ENCODE measurements around the gene DUOXA2.
"Not testable (repeated sequence)": the region's sequence is repeated elsewhere in the genome, so short reads cannot be mapped to it uniquely, and the experiment has no call there.

Gene DUOXA2

DNA sequence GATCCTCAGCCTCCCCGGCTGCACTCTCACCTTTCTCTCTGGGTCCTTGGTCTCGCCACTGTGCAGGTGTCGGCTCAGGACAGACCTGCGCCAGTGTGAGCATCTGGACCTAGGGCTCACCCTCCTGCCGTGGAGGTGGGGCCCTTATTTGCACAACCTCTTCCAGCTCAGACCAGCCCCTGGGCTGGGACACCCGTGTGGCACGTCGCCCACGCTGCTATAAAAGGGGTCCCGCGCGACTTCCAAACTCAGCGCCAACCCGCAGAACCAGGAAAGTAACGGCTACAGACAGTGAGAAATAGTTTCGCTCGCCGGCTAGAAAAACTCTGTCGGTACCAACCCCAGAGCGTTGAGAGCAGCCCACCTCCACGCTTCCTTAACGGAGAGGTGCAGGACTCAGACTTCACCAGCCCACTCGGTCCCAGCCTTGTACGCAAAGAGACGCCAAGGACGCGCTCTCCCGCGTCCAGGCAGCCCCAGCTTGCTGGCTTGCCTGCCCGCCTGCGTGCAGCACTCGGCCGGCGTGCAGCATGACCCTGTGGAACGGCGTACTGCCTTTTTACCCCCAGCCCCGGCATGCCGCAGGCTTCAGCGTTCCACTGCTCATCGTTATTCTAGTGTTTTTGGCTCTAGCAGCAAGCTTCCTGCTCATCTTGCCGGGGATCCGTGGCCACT lies at the start of gene DUOXA2, which contains the start of gene DUOX2:
TSS of gene DUOXA2 (plus strand) at position 251 of the 675 bp plus-strand sequence. CDS start at position 531, 280 bp downstream.
TSS of gene DUOX2 (minus strand) at position 97 of the 675 bp plus-strand sequence. CDS start 761 bp downstream, outside the sequence.
- FAIRE-seq (no peak), DNase-seq (ENCODE audit: low spot score) (no peak)

DNA sequence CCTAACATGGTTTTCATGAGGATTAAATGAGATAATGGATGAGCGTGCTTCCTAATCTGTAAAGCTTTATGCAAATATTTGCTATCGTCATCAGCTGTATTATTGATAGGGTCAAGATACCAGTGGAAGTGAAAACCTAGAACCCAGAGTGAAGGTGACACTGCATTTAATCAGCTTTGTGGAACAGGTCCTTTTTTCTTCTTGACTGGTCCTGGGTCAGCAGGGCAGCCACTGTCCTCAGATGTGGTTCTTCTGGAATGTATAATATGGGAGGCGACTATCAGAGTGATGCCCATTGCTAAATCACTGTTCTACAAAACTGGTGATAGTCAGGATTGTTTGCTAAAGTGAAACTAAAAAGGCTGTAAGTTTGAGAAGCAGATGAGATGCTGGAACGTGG lies 49.7 kb upstream of the DUOXA2 start:
- DNase-seq (ENCODE audit: low spot score): peak; percentile 64
- peak; percentile 77 for FAIRE-seq

DNA sequence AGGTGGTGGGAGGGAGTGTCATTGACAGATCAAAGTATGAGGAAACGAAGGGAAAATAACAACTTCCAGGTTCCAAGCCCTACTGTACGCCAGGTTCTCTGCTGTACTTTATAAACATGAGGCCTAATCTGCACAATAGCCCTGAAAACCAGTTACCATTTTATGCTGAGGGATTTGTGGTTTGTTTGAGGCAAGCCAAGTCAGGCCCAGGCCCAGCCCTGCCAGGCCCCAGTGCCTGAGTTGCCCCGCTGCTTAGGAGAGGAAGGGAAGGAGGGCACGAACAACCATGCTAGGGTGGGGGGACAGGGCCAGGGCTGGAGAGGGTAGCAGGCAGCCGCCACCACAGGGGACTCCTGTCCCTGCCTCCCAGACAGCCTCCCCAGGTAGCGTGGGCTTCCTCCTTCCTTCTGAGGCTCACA lies 44.2 kb upstream of the DUOXA2 start:
- FAIRE-seq; DNase-seq (ENCODE audit: low spot score): not testable (repeated sequence)

DNA sequence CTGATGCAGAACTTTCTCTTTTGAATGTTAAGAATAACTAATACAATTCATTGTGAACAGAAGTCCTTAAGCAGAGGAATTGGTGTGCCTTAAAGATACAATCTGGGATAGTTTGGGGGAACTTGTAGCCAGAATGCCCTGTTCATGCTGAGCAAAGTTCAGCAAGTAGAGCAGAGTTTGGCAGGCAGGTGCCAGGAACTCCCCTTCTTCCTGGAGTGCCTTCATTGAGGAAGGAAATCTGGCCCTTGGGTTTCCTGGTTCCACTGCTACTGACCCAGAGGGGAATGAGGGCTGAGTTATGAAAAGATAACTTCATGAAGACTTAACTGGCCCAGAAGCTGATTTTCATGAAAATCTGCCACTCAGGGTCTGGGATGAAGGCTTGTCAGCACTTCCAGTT lies 40.5 kb upstream of the DUOXA2 start:
- FAIRE-seq; DNase-seq (ENCODE audit: low spot score): not testable (repeated sequence)

DNA sequence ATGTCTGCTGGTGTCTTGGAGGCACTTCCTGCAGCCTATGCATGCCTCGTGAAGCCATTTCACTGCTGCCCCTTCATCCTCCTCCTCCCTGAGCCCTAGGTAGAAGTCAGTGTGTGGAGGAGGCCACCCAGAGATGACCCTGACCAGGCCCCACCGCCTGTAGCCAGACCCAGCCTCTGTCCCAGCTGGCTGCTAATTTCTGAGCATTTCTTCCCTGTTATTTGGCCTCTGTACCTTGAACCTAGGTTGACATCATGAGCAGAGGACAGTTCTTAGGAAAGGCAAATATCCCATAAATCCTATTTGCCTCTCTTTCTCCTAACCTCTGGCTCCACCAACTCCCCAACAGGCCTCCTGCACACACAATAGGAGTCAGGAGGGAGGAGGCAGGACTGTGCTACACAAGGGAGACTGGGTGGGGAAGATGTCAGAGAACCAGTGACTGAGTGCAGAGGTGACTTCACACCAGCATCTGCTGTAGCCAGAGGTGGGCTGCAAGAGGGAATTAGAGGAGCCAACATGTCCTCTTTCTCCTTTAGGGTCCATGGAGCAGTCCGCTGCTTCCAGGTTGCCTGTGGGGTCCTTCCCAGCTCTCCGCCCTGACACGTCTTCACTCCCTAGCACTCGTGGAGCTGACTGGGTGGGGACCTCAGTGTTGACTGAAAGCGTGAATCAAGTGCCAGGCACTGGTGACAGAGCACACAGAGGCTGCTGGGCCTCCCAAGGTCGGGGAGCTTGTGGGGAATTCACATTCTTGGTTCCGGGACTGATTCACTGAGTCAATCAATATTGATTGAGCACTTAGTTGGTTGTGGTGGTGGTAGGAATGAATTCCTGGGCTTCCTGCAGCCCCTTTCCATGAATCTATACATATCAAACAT lies 38.4 kb upstream of the DUOXA2 start:
- not testable (repeated sequence) for DNase-seq (ENCODE audit: low spot score); FAIRE-seq

DNA sequence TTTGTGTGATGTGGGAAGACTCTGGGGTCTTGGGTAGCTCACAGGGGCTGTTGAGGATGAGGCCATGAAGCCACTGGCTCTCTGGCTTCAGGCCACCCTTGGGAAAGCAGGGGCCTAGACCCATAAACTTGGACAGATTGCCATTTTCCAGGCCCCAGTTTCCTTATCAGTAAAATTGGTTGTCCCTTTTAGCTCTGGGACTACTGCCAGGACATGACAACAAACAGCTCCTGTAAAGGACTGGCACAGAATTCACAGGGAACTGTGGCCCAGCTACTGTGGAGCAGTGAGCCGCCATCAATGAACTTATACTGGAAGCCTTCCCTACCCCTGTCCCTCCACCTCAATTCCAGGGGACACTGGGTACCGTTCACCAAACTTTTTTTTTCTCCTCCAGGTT lies 36.7 kb upstream of the DUOXA2 start:
- not testable (repeated sequence) for FAIRE-seq

DNA sequence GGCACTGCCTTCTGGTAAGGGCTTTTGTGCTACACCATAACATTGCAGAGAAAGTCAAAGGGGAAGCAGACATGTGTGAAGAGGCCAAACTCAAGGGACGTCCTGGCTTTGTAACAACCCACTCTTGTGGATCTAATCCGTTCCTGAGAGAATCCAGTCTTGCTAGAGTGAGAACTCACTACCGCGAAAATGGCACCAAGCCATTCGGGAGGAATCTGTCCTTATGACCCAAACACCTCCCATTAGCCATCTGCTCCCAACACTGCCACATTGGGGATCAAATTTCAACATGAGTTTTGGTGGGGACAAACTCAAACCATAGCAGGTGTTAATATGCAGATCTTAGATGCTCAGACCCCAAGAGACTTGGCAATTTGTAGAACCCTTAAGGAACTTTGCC lies 34.9 kb upstream of the DUOXA2 start:
- FAIRE-seq; DNase-seq (ENCODE audit: low spot score): not testable (repeated sequence)

More for the DNA sequence above, 36.7 kb upstream of the DUOXA2 start:
- not testable (repeated sequence) for DNase-seq (ENCODE audit: low spot score)

DNA sequence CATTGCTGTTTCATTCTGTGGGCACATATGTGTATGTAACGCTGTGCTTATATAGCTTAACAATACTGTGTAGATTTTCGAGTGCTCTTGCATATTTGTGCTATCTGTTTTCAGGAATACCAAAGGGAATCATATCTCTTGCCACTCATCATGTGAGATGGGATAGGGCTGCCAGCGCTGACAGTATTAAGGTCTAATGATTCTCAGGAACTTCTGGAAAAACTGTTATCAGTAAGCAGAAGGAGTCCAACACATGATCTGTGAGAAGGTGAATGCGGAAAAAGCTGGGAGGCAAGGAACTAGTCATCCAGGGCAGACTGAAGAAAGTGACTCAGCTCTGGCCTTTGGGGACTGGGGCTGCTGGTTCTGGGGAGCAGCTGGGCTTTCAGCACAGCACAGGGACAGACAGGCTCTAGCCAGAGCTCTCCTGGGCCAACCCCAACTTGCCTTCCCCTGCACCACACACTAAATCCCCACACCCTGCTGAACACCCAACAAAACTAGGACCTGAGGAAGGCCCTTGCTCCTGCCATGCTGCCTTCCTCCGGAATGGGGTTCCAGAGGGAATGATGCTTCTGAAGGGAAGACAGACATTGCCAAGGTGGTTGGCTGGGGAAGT lies 34.4 kb upstream of the DUOXA2 start:
- not testable (repeated sequence) for FAIRE-seq; DNase-seq (ENCODE audit: low spot score)

DNA sequence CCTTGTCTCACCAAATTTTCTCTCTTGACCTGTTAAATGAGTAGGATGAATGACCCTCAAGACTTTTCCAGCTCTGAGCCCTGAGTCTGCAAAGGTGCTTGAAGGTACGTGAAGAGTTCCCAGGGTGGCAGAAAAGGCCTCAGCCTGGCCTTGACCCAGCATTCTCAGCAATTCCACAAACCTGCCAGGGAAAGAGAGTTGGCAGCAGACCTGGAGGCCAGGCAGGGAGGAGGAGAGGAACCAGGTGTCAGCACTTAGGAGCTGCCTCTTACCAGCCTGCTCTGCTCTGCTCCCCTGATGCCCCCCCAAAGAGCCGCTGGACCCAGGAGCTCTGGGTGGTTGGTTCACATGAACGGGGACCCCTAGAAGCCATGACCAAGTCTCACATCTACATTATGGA lies 33.5 kb upstream of the DUOXA2 start:
- not testable (repeated sequence) for DNase-seq (ENCODE audit: low spot score); FAIRE-seq

DNA sequence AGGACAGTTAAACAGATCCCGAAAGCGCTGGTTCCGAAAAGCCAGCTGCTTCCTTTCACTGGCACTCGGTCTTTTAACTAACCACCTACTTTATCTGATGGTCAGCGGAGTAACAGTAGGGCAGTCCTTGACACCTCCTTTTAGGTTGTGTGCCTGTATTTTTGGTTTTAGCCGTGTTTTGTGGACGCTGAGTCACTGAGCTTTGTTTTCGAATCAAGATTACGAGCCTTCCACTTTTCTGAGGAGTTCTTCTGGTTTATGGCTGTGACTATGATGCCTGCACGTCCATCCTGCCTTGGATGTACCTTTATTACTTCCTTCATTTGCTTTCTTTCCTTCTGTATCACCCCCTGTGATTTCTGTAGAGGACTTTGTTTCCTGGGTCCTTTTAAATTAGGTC lies 31.7 kb upstream of the DUOXA2 start:
- not testable (repeated sequence) for FAIRE-seq; DNase-seq (ENCODE audit: low spot score)

DNA sequence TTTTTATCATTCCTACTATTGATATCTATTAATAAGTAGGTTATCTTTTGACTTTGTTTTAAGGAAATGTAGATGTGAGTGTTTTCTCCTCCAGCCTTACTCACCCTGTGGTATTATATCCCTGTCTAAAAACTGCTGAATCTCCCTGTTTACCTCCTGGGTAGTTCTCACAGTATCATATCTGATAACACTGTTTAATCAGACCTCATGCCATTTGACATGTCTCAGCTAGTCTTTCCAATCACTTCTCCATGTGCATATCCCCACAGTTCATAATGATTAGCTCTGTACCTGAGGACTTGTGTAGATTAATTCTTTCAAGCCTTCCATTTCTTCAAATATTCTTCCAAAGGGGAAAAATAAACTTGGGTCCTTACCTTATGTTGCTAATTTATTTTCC lies 30.9 kb upstream of the DUOXA2 start:
- FAIRE-seq (no peak), DNase-seq (ENCODE audit: low spot score) (no peak)

DNA sequence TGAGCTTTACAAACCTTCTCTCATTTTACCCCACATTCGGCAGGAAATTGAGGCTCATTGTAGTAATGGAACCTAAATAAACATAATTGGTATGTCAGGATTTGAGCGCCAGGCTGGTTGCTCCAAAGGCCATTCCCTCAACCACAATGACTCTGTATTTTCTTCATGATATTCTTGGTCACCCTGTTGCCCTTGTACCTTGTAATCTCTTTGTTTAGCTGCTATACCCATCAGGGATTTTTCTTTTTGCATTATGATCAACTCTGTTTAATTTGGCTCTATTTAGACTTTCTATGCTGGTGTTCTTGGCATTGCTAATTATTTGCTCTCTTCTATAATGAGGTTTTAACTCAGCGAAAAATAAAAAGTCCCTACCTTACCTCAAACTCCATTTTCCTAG lies 30.0 kb upstream of the DUOXA2 start:
- DNase-seq (ENCODE audit: low spot score) (no peak), FAIRE-seq (no peak)

DNA sequence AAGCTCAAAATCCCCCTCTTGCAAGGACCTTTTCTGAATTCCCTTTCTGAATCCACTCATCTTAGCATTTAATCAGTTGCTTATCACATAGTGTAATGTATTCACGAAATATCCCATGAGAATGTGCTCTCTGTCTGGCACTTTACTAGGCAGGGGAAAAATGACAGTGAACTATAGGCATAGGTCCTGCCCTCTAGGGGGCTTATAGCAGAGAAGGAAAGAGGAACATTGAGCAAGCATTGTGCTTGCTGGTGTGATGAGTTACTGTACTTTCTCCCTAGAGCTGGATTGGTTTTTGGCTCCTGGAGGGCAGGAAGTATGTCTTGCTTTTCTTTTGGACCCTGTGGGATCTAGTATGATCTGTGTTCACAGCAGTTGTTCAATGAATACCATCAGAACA lies 26.6 kb upstream of the DUOXA2 start:
- no peak for FAIRE-seq
- DNase-seq (ENCODE audit: low spot score): no peak

DNA sequence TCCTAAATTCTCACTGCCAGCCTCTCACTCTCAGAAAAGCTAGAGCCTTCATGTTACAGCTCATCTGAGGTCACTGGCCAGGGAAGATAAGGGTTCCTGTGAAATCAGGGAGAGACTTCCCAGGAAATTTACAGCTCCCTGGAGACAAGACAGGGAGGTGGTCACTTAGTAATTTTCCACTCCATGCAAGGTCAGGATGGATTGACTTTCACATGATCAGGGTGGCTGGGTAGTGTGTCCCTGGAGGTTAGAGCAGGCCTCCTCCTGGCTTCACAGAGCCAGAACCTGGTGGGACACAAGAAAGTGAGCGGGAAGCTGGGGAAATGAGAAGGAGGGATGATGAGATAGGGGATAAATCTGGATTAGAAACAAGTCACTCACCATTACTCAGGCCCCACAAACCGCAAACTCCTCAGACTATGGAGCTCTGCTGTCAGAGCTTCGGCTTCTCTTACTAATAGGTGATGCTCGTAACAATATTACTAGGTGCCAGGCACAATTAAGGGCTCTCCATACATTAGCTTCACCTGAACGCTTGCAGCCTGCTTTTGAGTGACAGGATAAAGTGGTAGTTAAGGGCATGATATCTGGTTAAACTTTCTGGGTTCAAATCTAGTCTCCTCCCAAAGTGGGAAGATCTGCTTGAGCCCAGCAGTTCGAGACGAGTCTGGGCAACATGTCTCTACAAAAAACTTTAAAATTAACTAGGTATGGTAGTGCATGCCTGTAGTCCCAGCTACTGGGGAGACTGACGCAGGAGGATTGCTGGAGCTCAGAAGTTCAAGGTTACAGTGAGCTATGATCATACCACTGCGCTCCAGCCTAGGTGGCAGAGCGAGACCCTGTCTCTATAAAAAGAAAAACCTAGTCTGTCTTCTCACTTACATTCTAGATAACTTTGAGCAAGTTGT lies 25.1 kb upstream of the DUOXA2 start:
- FAIRE-seq (peak; percentile 42), DNase-seq (ENCODE audit: low spot score) (peak; percentile 49)

DNA sequence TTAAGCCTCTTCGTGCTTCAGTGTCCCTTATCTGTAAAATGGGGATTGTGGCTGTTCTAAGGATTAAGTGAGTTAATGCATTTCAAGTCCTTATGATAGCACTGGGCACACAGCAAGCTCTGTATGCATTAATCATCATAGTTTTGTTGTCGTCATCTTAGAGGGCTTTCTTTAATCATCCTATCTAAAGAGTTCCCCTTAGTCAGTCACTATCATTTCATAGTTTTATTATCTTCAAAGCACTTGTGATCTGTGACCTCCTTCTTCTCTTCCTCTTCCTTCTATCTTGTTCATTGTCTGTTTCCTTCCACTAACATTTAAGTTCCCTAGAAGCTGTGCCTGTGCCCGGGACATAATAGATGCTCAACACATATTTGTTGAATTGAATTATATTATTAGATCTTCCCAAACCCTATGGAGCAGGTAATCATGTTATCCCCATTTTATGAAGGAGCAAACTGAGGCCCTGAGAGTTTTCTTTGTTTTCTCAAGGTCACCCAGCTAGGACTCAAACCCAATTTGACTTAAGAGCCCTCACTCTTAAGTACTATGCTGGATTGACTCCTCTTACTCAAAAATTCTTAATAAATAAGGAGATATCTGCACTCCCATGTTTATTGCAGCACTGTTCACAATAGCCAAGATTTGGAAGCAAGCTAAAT lies 24.3 kb upstream of the DUOXA2 start:
- DNase-seq (ENCODE audit: low spot score) (no peak), FAIRE-seq (no peak)

DNA sequence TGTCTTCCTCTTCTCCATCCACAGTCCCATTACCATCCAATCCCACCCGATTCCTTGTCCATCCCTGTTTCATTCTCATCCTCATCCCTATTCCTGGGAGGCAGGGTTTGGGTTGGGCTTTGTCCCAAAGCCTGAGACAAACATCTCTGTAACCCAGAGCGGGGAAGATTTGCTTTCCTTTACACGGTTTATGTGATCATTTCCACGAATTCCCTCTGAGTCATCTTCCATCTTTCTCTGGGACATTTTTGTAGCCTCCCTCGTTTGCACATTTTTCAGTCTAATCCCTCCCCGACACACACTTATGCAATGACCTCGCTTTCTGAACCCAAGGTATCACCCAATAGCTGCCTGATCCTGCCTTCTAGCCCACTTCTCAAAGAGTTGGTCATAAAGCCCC lies 23.0 kb upstream of the DUOXA2 start:
- DNase-seq (ENCODE audit: low spot score) (peak; percentile 25), FAIRE-seq (no peak)

DNA sequence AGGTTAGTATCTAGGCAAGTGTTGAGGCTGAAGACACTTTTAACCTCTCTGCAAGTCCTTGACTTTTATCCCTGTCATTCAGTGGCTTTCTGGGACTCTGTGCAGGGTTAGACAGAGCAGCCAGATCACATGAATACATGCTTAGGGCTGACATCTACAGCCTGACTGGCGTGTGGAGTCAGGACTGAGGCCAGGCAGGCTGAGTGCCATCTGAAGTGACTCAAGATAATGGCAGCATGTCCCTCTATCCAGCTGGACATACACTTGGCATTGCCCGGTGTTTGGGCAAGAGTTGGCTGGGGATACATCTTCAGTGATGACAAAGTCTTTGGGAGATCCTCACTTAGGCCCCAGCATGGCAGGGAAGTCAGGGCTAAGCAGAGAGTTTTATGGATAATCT lies 22.6 kb upstream of the DUOXA2 start:
- DNase-seq (ENCODE audit: low spot score): no peak
- no peak for FAIRE-seq

DNA sequence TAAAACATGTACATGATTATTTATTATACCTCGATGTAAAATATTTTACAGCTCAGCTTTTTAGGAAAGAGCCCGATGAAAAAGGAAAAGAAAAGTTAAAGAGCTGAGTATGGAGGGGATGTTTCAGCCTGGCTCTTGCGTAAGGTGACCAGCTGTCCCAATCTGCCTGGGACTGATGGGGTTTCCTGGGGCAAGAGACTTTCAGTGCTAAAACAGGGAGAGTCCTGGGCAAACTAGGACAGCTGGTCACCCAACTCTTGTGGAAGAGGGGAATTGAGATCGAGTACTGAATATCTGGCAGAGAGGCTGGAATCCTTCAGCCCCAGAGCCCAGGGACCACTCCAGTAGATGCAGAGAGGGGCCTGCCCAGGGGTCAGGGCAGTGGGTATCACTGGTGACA lies 21.1 kb upstream of the DUOXA2 start:
- FAIRE-seq (no peak), DNase-seq (ENCODE audit: low spot score) (no peak)

DNA sequence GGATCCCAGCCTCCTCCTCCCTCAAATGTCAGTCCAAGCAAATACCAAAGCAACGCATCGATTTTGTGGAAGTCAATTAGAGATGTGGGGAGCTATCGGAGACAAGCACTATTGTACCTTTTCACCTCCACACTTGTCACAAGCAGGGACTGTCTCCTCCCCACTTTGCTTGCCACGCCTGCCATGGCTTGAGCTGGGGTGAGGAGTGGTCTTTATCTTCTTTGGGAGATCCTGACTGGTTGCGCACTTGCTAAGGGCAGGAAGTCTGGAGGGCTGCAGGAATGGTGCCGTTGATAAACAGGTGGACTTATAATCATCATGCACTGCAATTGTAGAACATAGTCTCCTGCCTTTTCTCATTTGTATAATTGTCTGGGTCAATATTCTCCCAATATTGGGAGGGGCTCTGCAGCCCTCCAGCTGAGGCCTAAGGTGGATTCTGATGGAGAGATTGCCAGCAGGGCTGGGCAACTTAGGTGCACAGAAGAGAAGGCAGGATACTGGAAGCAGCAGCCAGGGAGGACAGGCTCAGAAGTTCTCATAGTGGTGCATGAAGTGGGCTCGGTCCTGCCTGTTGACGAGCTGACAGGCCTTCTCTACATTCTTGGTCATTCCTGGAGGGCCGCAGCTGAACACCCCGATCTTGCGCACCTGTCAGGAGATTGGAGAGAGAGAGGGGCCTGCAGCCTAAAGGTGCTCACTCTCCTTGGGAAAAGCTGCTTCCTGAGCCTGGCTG lies 20.3 kb upstream of the DUOXA2 start:
- DNase-seq (ENCODE audit: low spot score): no peak
- no peak for FAIRE-seq

DNA sequence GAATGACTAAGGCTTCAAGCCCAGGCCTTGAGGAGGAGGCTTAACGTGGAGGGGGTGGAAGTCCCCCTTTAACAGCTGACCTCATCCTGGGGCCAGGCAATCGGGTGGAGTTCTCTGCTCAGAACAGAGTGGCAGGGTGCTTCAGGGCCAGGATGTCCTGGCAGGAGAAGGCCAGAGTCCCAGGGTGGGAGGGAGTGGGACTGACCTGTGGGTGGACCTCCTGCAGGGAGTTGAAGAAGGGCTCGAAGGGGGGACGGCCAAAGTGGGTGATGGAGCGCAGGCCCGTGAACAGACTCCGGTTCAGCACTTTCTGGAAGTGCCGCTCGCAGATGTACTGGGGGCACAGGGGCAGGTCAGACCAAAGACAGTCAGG lies 19.8 kb upstream of the DUOXA2 start:
- DNase-seq (ENCODE audit: low spot score) (no peak), FAIRE-seq (no peak)
